Caco-2 (cell line): ENCODE data around the gene ORMDL3. TPM values are rescaled to one million over a fixed set of nuclear protein-coding genes. Genes with fewer than 3 reads are reported as not detected.

Source experiments
- BruUV-seq: library from RNA; stranded (reverse); fragments of 400-500 nt; replicated peaks from 2 replicates; lab custom pipeline; 2021; lab: Mats Ljungman, UMichigan
- CTCF ChIA-PET: fragments of 300-600 bp; sonication (Branson Sonifier 250); formaldehyde crosslinking; loops from one replicate; lab custom pipeline; 2022; ENCODE audit warnings: antibody characterized with exemption; lab: Charles Lee
- POLR2A ChIA-PET: fragments of 300-600 bp; sonication (Branson Sonifier 250); formaldehyde crosslinking; loops from one replicate; lab custom pipeline; 2022; ENCODE audit warnings: antibody characterized with exemption; lab: Charles Lee
- DNase-seq, 2 experiments: peaks; one replicate each; pipeline versions ENCODE4 v3.0.0 to v3.0.0-alpha.2; 2020 to 2022
- H3K27me3 ChIP-seq: replicated peaks from 2 replicates; pipeline ENCODE4 v1.6.0; 2011; ENCODE audit warnings: low read length; ENCODE audit not compliant: control insufficient read depth, insufficient read depth
- H3K36me3 ChIP-seq: 2 replicates; pipeline ENCODE4 v1.5.1; 2011; ENCODE audit warnings: low read length; ENCODE audit not compliant: control insufficient read depth, insufficient read depth
- H3K4me1 ChIP-seq: fragments of 250-450 bp; sonication (Bioruptor Pico); 2 replicates; pipeline ENCODE4 v1.5.1; 2020; ENCODE audit warnings: mild to moderate bottlenecking
- H3K4me3 ChIP-seq: 2 replicates; pipeline ENCODE4 v1.5.1; 2011; ENCODE audit warnings: low read depth, mild to moderate bottlenecking, control low read depth, low read length
- H3K9me3 ChIP-seq: fragments of 250-450 bp; sonication (Bioruptor Pico); 2 replicates; pipeline ENCODE4 v1.5.1; 2020; ENCODE audit warnings: mild to moderate bottlenecking, moderate library complexity
- H3K27ac Mint-ChIP-seq: one replicate; pipeline ENCODE4 v1.8.0; 2022; ENCODE audit warnings: mixed read lengths; ENCODE audit not compliant: unreplicated experiment
- H3K27me3 Mint-ChIP-seq: one replicate; pipeline ENCODE4 v1.8.0; 2022; ENCODE audit warnings: mixed read lengths; ENCODE audit not compliant: insufficient read depth, unreplicated experiment
- H3K36me3 Mint-ChIP-seq: one replicate; pipeline ENCODE4 v1.8.0; 2022; ENCODE audit warnings: mild to moderate bottlenecking, mixed read lengths; ENCODE audit not compliant: insufficient read depth, unreplicated experiment
- H3K4me1 Mint-ChIP-seq: one replicate; pipeline ENCODE4 v1.8.0; 2022; ENCODE audit warnings: low read depth, mixed read lengths; ENCODE audit not compliant: unreplicated experiment
- H3K4me3 Mint-ChIP-seq: one replicate; pipeline ENCODE4 v1.8.0; 2022; ENCODE audit warnings: mild to moderate bottlenecking, moderate library complexity, mixed read lengths; ENCODE audit not compliant: unreplicated experiment
- H3K9me3 Mint-ChIP-seq: one replicate; pipeline ENCODE4 v1.8.0; 2022; ENCODE audit warnings: mixed read lengths; ENCODE audit not compliant: unreplicated experiment
- intact Hi-C: fragments of 100-400 bp; cut with micrococcal nuclease; formaldehyde crosslinking; loops from one replicate; pipeline ENCODE4 v1.10.0; 2022; ENCODE audit not compliant: unreplicated experiment
- total RNA-seq: library from RNA; stranded (reverse); gene quantifications from 2 replicates; pipeline ENCODE4 v1.2.3, GENCODE V29; 2022
- TF ChIP-seq, protein P1 (sequence below), 2 experiments: fragments of 200-600 bp in 1 of 2; IDR thresholded peaks; 1 replicate in 1 of 2; 2 replicates in 1 of 2; pipeline versions ENCODE4 v1.5.1 to v1.8.0; 2011 to 2022; ENCODE audit warnings: antibody characterized with exemption in 1 of 2, control low read depth in 1 of 2, inconsistent platforms in 1 of 2, low read depth in 1 of 2, low read length in 1 of 2, mild to moderate bottlenecking in 1 of 2, moderate library complexity in 1 of 2; ENCODE audit not compliant: insufficient read depth in 1 of 2, severe bottlenecking in 1 of 2, unreplicated experiment in 1 of 2

ORMDL3 gene
- total RNA-seq, 1 experiment from 2014 or later, result 75.2 TPM

DNA sequence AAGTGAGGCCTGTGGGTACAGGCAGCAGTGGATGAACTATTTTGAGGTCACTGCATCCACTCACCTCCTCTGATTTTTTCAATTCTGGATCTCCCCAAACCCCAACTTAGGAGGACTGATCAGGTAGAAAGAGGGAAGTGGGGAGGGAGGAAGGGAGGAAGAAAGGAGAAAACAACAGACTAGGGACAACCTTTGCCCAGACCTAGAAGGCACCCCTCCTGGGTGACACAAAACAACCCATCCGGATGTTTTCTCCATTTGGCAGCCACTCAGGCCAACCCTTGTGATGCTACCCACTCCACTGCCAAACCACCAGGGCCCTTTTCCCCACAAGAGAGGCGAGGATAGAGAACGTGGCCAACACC lies 2.7 kb downstream of the ORMDL3 start:
- Histone ChIP-seq H3K4me3 (no peak overlapping the region), H3K9me3 (no peaks in the 10 kb centered on the region), H3K36me3 (no peaks in the 10 kb centered on the region; the same call in 1 of the 2 replicates), H3K4me1 (peaks cover 26% of the 10 kb centered on the region), H3K27me3 (no peaks in the 10 kb centered on the region)
- ChIA-PET POLR2A (interaction anchor here (0.6 to 0.7 kb wide), 2 partner anchors 26 to 1894 kb away, joined by 3 to 6 read pairs; no protein-coding TSS in a partner anchor), CTCF (interaction anchor here (0.6 kb wide), 1 partner anchor 14 kb away, joined by 3 read pairs; no protein-coding TSS in a partner anchor)
- BruUV-seq, result no TSS peak
- Mint-ChIP-seq H3K36me3 (peaks cover 35% of the 10 kb centered on the region), H3K4me3 (no peak overlapping the region), H3K9me3 (no peaks in the 10 kb centered on the region), H3K27ac (no peak overlapping the region), H3K4me1 (peaks cover 4% of the 10 kb centered on the region), H3K27me3 (no peaks in the 10 kb centered on the region)
- TF ChIP-seq, protein P1, sequence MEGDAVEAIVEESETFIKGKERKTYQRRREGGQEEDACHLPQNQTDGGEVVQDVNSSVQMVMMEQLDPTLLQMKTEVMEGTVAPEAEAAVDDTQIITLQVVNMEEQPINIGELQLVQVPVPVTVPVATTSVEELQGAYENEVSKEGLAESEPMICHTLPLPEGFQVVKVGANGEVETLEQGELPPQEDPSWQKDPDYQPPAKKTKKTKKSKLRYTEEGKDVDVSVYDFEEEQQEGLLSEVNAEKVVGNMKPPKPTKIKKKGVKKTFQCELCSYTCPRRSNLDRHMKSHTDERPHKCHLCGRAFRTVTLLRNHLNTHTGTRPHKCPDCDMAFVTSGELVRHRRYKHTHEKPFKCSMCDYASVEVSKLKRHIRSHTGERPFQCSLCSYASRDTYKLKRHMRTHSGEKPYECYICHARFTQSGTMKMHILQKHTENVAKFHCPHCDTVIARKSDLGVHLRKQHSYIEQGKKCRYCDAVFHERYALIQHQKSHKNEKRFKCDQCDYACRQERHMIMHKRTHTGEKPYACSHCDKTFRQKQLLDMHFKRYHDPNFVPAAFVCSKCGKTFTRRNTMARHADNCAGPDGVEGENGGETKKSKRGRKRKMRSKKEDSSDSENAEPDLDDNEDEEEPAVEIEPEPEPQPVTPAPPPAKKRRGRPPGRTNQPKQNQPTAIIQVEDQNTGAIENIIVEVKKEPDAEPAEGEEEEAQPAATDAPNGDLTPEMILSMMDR (IDR thresholded peaks at IDR 0.05; ENCODE audit: insufficient read depth in 1 of 2, low read depth in 1 of 2, low read length in 1 of 2, severe bottlenecking in 1 of 2, unreplicated experiment in 1 of 2), result no peak
- intact Hi-C loops, result loop anchor here (5.0 kb wide), 1 partner anchor 142 kb away; no protein-coding TSS in a partner anchor
- no peak for DNase-seq

DNA sequence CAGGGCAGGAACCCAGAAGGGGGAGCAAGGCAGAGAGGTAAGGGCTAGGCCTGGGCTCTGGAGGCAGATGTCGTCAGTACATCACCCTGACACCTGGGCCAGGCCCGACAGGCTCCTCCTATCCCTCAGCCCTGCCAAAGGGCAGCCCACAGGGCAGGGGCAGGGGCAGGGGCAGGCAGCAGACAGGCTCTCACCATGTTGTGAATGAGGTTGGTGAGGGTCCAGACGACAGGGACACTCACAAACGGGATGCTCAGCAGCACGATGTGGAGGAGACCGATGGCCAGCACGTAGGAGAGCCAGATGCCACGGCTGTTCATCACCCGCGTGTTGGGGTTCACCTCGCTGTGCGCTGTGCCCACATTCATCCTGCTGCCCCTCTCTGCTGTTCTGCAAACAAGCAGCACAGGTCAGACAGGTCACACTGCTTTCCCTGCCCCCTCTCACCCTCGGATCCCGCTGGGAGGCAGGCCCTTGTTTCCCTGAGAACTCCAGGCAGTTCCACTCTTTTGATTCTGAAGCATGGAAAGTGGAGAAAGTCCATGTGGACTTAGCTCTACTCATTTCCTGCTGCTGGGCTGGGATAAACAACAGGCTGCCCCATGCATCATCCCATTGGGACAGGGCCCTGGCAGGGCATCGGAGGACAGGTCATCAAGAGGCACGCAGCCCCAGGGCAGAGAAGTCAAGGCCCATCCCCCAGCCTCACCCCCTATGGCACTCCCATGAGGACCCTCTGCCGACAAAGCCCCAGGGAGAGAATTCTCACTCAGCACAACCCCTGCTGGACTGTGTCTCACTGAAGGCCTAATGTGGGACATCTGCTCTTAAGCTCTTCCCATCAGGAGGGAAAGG lies 3.3 kb downstream of the ORMDL3 start:
- no peak overlapping the region for H3K4me3 ChIP-seq
- ChIA-PET CTCF (interaction anchor here (0.6 kb wide), 1 partner anchor 15 kb away, joined by 3 read pairs; no protein-coding TSS in a partner anchor), POLR2A (interaction anchor here (0.6 kb wide), 1 partner anchor 1895 kb away, joined by 6 read pairs; no protein-coding TSS in a partner anchor)
- H3K36me3 ChIP-seq, result peaks cover 2% of the 10 kb centered on the region
- H3K4me1 Mint-ChIP-seq, result no peaks in the 10 kb centered on the region
- H3K27me3 ChIP-seq, result no peaks in the 10 kb centered on the region
- H3K36me3 Mint-ChIP-seq, result peaks cover 39% of the 10 kb centered on the region
- H3K4me1 ChIP-seq, result peaks cover 22% of the 10 kb centered on the region
- intact Hi-C loops, result no loop called here
- no peaks in the 10 kb centered on the region for H3K9me3 ChIP-seq
- no peaks in the 10 kb centered on the region for H3K27me3 Mint-ChIP-seq
- H3K4me3 Mint-ChIP-seq, result no peak overlapping the region
- H3K9me3 Mint-ChIP-seq, result no peaks in the 10 kb centered on the region
- no peak for DNase-seq
- TF ChIP-seq, protein P1 (IDR thresholded peaks at IDR 0.05; ENCODE audit: insufficient read depth in 1 of 2, low read depth in 1 of 2, low read length in 1 of 2, severe bottlenecking in 1 of 2, unreplicated experiment in 1 of 2), result no peak
- no TSS peak for BruUV-seq
- no peak overlapping the region for H3K27ac Mint-ChIP-seq

DNA sequence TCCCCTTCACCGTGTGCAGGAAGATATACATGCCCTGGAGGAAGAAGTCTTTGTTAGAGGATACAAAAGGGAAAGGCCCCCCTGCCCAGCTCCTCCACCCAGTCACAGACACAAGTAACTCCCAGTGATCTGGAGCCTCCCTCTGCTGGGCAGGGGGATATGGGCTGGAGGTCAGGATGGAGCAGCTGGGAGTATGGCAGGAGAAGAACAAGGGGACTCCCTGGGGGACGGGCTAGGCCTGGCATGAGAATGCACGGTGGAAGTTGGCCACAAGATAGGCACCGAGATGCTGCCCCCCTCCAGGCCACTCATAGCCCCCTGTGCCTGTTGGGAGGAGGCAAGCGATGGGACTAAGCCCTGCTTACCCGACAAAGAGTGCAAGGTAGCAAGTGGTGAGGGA lies 4.2 kb downstream of the ORMDL3 start:
- TF ChIP-seq, protein P1 (IDR thresholded peaks at IDR 0.05; ENCODE audit: insufficient read depth in 1 of 2, low read depth in 1 of 2, low read length in 1 of 2, severe bottlenecking in 1 of 2, unreplicated experiment in 1 of 2), result no peak

More for the DNA sequence above, 4.2 kb downstream of the ORMDL3 start:
- POLR2A ChIA-PET, result no interaction called here
- Histone ChIP-seq H3K36me3 (peaks cover 3% of the 10 kb centered on the region), H3K4me1 (peaks cover 15% of the 10 kb centered on the region; the same call in 1 of the 2 replicates), H3K4me3 (no peak overlapping the region), H3K27me3 (no peaks in the 10 kb centered on the region), H3K9me3 (no peaks in the 10 kb centered on the region)
- no peaks in the 10 kb centered on the region for H3K9me3 Mint-ChIP-seq
- peaks cover 3% of the 10 kb centered on the region for H3K4me1 Mint-ChIP-seq
- no peaks in the 10 kb centered on the region for H3K27me3 Mint-ChIP-seq
- DNase-seq, result no peak
- no TSS peak for BruUV-seq
- intact Hi-C loops, result no loop called here
- peaks cover 47% of the 10 kb centered on the region for H3K36me3 Mint-ChIP-seq
- H3K27ac Mint-ChIP-seq, result no peak overlapping the region
- no peak overlapping the region for H3K4me3 Mint-ChIP-seq
- CTCF ChIA-PET, result no interaction called here
